ENCODE measurements around the gene CRIP3.

- TF ChIP-seq CTCF (IDR thresholded peaks at IDR 0.05) (no peak), POLR2A (IDR thresholded peaks at IDR 0.05) (no peak)
Observed at GRCh38 chr6:43282060-43282459, 26.6 kb downstream of the CRIP3 start.
